A673 (cell line): ENCODE results near the gene CAPN2. TPM values are rescaled to one million over a fixed set of nuclear protein-coding genes. Genes with fewer than 3 reads are reported as not detected.

Experiments used
- BruUV-seq: library from RNA; stranded (reverse); fragments of 400-500 nt; replicated peaks from 2 replicates; lab custom pipeline; 2021; lab: Mats Ljungman, UMichigan
- CTCF ChIA-PET: fragments of 300-600 bp; sonication (Branson Sonifier 250); formaldehyde crosslinking; loops from one replicate; lab custom pipeline; 2022; ENCODE audit warnings: antibody characterized with exemption; lab: Charles Lee
- POLR2A ChIA-PET: fragments of 300-600 bp; sonication (Branson Sonifier 250); formaldehyde crosslinking; loops from one replicate; lab custom pipeline; 2022; ENCODE audit warnings: antibody characterized with exemption; ENCODE audit not compliant: low non-redundant PET; lab: Charles Lee
- DNase-seq: peaks from one replicate; pipeline ENCODE4 v3.0.0-alpha.2; 2015; ENCODE audit warnings: low spot score
- H3K27ac ChIP-seq: fragments of 200-600 bp; sonication (generic); 2 replicates; pipeline ENCODE4 v1.5.1; 2016; ENCODE audit warnings: mixed run types, low read depth, mild to moderate bottlenecking, mixed read lengths, antibody characterized with exemption, low read length; ENCODE audit not compliant: poor library complexity, severe bottlenecking
- H3K27me3 ChIP-seq: fragments of 200-600 bp; sonication (generic); replicated peaks from 2 replicates; pipeline ENCODE4 v1.6.1; 2017; ENCODE audit warnings: mixed run types, low read depth, mild to moderate bottlenecking, mixed read lengths, antibody characterized with exemption, low read length; ENCODE audit not compliant: insufficient read depth, poor library complexity
- H3K36me3 ChIP-seq: fragments of 200-600 bp; sonication (generic); 2 replicates; pipeline ENCODE4 v1.6.1; 2016; ENCODE audit warnings: mixed run types, mild to moderate bottlenecking, mixed read lengths, antibody characterized with exemption, low read length; ENCODE audit not compliant: insufficient read depth, poor library complexity, severe bottlenecking
- H3K4me1 ChIP-seq: fragments of 200-600 bp; sonication (generic); 2 replicates; pipeline ENCODE4 v1.6.1; 2017; ENCODE audit warnings: mixed run types, mild to moderate bottlenecking, mixed read lengths, antibody characterized with exemption, low read length; ENCODE audit not compliant: insufficient read depth, poor library complexity, severe bottlenecking
- H3K4me3 ChIP-seq: fragments of 200-600 bp; sonication (generic); 2 replicates; pipeline ENCODE4 v1.5.1; 2016; ENCODE audit warnings: low read depth, mixed run types, mild to moderate bottlenecking, mixed read lengths, low read length; ENCODE audit not compliant: poor library complexity, severe bottlenecking
- H3K9me3 ChIP-seq: fragments of 200-600 bp; sonication (generic); 2 replicates; pipeline ENCODE4 v1.6.1; 2016; ENCODE audit warnings: mixed run types, low read depth, mild to moderate bottlenecking, mixed read lengths, antibody characterized with exemption, low read length; ENCODE audit not compliant: poor library complexity, severe bottlenecking
- EZH2 ChIP-seq: fragments of 200-600 bp; sonication (generic); IDR thresholded peaks from 2 replicates; pipeline ENCODE4 v1.6.1; 2017; ENCODE audit warnings: borderline replicate concordance, low read depth, mild to moderate bottlenecking, mixed read lengths, antibody characterized with exemption, low read length; ENCODE audit not compliant: poor library complexity, severe bottlenecking
- intact Hi-C: fragments of 100-400 bp; cut with micrococcal nuclease; formaldehyde crosslinking; loops from one replicate; pipeline ENCODE4 v1.10.0; 2022; ENCODE audit not compliant: unreplicated experiment
- total RNA-seq: library from RNA; stranded (reverse); gene quantifications from 2 replicates; pipeline ENCODE4 v1.2.3, GENCODE V29; 2021
- TF ChIP-seq, protein P1 (sequence below): fragments of 300-800, 200-600 bp; sonication (generic); conservative IDR thresholded peaks from 2 replicates; pipeline ENCODE4 v1.5.1; 2017; ENCODE audit warnings: low read depth, mild to moderate bottlenecking, antibody characterized with exemption, low read length, moderate library complexity, mixed read lengths

CAPN2 gene
- total RNA-seq, 1 experiment from 2014 or later, result 137 TPM

DNA sequence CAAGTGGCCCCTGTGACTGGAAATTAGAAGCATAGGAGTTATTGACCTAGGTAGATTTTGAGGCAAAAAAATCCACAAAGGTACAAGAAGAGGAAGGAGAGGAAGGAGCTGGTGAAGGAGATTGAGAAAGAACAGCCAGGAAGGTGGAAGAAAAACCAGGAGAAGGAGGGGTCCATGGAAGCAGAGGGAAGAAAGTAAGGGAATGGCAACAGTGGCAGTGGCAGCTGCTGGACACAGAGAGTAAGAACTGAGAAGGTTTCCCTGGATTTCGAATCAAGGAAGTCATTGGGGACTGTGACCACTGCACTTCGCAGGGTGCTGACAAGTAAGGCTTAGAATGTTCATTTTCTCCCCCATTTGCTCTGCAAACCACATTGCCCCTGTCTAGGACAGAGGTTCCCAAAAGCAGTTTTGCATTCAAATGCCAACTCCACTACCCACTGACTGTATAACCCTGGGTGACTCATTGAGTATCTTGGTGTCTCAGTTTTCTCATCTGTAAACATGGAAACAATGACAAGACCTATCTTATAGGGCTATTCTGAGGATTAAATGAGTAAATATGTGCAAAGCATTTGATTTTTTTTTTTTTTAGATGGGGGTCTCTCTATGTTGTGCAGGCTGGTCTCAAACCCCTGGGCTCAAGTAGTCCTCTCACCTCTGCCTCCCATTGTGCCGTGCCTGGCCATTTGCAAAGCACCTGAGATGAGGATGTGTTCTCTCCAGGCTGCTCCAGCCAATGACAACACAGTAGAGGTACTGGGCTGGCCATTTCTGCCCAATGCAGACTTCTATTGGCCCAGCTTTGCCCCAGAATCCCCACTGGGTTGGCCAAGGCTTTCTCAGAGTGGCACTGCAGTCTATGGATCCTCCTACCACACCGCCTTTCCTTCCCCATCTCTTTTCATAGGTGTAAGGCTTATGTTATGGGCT, 9.3 kb upstream of the CAPN2 start:
- no peak overlapping the region for H3K4me3 ChIP-seq
- no peaks in the 10 kb centered on the region for H3K9me3 ChIP-seq
- BruUV-seq, result no TSS peak
- no peak for DNase-seq
- H3K27ac ChIP-seq, result no peak overlapping the region
- H3K27me3 ChIP-seq, result no peaks in the 10 kb centered on the region
- intact Hi-C loops, result no loop called here
- ChIA-PET CTCF (no interaction called here), POLR2A (no interaction called here)
- peaks cover 43% of the 10 kb centered on the region for H3K4me1 ChIP-seq
- TF ChIP-seq EZH2, result no peak
- TF ChIP-seq, protein P1, sequence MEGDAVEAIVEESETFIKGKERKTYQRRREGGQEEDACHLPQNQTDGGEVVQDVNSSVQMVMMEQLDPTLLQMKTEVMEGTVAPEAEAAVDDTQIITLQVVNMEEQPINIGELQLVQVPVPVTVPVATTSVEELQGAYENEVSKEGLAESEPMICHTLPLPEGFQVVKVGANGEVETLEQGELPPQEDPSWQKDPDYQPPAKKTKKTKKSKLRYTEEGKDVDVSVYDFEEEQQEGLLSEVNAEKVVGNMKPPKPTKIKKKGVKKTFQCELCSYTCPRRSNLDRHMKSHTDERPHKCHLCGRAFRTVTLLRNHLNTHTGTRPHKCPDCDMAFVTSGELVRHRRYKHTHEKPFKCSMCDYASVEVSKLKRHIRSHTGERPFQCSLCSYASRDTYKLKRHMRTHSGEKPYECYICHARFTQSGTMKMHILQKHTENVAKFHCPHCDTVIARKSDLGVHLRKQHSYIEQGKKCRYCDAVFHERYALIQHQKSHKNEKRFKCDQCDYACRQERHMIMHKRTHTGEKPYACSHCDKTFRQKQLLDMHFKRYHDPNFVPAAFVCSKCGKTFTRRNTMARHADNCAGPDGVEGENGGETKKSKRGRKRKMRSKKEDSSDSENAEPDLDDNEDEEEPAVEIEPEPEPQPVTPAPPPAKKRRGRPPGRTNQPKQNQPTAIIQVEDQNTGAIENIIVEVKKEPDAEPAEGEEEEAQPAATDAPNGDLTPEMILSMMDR, result no peak
- H3K36me3 ChIP-seq, result no peaks in the 10 kb centered on the region

DNA sequence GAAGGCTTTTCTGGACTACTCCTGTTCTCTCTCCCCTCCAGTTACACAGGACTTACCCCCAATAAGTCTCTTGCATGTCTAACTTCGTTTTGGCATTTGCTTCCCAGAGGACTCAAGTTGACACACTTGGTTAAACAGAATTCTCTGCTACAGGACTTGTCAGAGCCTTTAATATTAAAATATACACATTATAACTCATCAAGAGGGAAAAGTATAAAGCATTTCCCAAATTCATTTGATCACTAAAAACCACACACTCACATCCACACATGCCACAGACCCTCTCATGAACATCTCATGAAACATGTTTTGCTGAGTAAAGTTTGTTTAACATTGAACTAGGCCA, 8.7 kb upstream of the CAPN2 start:
- CTCF ChIA-PET, result no interaction called here
- intact Hi-C loops, result no loop called here
- no TSS peak for BruUV-seq
- Histone ChIP-seq H3K4me3 (no peak overlapping the region), H3K27me3 (no peaks in the 10 kb centered on the region), H3K9me3 (no peaks in the 10 kb centered on the region), H3K36me3 (no peaks in the 10 kb centered on the region), H3K27ac (no peak overlapping the region), H3K4me1 (peaks cover 43% of the 10 kb centered on the region)
- no peak for TF ChIP-seq EZH2
- TF ChIP-seq, protein P1, result no peak
- POLR2A ChIA-PET, result no interaction called here
- no peak for DNase-seq

DNA sequence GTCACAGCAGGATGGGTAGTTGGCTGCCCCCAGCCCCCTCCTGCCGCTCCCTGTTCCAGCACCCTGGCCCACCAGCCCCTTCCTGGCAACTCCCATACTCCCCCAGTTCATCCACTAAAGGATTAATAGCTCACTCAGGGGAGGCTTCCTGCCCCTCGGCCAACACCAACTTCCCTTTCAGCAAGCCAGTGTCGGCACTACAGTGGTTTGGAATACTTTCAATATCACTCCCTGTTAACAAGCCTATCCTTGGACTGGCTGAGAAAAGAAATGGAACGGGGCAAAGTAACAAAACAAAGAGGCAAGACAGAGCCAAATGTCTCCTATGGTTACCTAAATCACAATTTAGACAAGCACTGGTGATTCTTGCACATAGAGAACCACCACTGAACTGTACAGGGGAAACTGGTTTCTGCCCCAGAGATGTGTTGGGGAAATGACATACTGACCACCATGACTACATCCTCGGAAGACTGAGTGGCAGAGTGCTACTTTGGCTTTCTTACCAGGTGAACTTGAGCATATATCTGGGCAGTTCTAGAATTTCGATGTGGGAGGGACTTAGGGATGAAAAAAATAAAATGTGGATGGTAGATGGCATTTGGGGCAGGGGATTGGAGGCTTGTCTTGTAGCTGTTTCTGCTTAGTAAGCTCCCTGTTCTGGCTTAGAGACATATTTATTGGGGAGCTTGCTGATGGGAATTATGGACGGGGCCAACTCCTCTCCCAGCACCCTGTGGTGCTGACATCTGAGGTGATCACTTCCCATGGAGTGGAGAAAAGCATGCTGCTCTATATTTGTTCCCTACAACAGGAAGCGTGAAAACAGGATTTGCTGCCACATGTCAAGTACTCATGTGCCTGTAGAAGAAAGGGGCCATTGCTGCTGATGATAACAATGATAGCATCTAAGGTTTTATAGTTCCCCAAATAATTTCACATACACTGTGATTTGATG, 7.1 kb upstream of the CAPN2 start:
- CTCF ChIA-PET, result no interaction called here
- no peak for TF ChIP-seq EZH2
- TF ChIP-seq, protein P1, result no peak
- peak overlapping the region; percentile 59 for H3K27ac ChIP-seq
- H3K4me3 ChIP-seq, result peak overlapping the region; percentile 5
- intact Hi-C loops, result no loop called here
- POLR2A ChIA-PET, result no interaction called here
- peak; percentile 63 for DNase-seq
- BruUV-seq, result no TSS peak
- H3K9me3 ChIP-seq, result no peaks in the 10 kb centered on the region
- no peaks in the 10 kb centered on the region for H3K36me3 ChIP-seq
- peaks cover 43% of the 10 kb centered on the region for H3K4me1 ChIP-seq
- no peaks in the 10 kb centered on the region for H3K27me3 ChIP-seq
